ENCODE results near the gene SSTR3. TPM values are rescaled to one million over a fixed set of nuclear protein-coding genes. Genes with fewer than 3 reads are reported as not detected.

Gene SSTR3
- total and polyA plus RNA-seq, 10 of the 15 experiments (the other 5 are each of a cell fraction or from before 2014, with no cell fraction given), result 0.03 to 4.5 (median 2.4) TPM

- TF ChIP-seq ZBTB4 (CRISPR knock-in tag; IDR thresholded peaks at IDR 0.05) (no peak), MEF2B (IDR thresholded peaks at IDR 0.05; ENCODE audit: partially characterized antibody, poor library complexity, severe bottlenecking) (no peak), BCL3 (IDR thresholded peaks at IDR 0.05; ENCODE audit: borderline replicate concordance, insufficient read depth, low read depth, low read length, poor library complexity, severe bottlenecking) (no peak), POLR2AphosphoS5 (IDR thresholded peaks at IDR 0.05; ENCODE audit: low read length) (no peak), ZBTB33 (IDR thresholded peaks at IDR 0.05) (no peak), ZNF384 (IDR thresholded peaks at IDR 0.05; ENCODE audit: borderline replicate concordance, low read depth, low read length) (no peak), NBN (IDR thresholded peaks at IDR 0.05) (peak; percentile 51; the same call in 1 of the 2 replicates), GABPA (IDR thresholded peaks at IDR 0.05; ENCODE audit: low read depth) (no peak), CHD1 (IDR thresholded peaks at IDR 0.05; ENCODE audit: low read depth, low read length) (no peak), MXI1 (IDR thresholded peaks at IDR 0.05; ENCODE audit: low read depth, low read length) (no peak)
- TF ChIP-seq, protein P1, sequence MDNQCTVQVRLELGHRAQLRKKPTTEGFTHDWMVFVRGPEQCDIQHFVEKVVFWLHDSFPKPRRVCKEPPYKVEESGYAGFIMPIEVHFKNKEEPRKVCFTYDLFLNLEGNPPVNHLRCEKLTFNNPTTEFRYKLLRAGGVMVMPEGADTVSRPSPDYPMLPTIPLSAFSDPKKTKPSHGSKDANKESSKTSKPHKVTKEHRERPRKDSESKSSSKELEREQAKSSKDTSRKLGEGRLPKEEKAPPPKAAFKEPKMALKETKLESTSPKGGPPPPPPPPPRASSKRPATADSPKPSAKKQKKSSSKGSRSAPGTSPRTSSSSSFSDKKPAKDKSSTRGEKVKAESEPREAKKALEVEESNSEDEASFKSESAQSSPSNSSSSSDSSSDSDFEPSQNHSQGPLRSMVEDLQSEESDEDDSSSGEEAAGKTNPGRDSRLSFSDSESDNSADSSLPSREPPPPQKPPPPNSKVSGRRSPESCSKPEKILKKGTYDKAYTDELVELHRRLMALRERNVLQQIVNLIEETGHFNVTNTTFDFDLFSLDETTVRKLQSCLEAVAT (IDR thresholded peaks at IDR 0.05), result no peak
- TF ChIP-seq, protein P2, sequence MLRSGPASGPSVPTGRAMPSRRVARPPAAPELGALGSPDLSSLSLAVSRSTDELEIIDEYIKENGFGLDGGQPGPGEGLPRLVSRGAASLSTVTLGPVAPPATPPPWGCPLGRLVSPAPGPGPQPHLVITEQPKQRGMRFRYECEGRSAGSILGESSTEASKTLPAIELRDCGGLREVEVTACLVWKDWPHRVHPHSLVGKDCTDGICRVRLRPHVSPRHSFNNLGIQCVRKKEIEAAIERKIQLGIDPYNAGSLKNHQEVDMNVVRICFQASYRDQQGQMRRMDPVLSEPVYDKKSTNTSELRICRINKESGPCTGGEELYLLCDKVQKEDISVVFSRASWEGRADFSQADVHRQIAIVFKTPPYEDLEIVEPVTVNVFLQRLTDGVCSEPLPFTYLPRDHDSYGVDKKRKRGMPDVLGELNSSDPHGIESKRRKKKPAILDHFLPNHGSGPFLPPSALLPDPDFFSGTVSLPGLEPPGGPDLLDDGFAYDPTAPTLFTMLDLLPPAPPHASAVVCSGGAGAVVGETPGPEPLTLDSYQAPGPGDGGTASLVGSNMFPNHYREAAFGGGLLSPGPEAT (IDR thresholded peaks at IDR 0.05; ENCODE audit: low read depth), result no peak
- TF ChIP-seq, protein P3, sequence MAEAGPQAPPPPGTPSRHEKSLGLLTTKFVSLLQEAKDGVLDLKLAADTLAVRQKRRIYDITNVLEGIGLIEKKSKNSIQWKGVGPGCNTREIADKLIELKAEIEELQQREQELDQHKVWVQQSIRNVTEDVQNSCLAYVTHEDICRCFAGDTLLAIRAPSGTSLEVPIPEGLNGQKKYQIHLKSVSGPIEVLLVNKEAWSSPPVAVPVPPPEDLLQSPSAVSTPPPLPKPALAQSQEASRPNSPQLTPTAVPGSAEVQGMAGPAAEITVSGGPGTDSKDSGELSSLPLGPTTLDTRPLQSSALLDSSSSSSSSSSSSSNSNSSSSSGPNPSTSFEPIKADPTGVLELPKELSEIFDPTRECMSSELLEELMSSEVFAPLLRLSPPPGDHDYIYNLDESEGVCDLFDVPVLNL (IDR thresholded peaks at IDR 0.05; ENCODE audit: low read depth, low read length), result no peak
- TF ChIP-seq, protein P4, sequence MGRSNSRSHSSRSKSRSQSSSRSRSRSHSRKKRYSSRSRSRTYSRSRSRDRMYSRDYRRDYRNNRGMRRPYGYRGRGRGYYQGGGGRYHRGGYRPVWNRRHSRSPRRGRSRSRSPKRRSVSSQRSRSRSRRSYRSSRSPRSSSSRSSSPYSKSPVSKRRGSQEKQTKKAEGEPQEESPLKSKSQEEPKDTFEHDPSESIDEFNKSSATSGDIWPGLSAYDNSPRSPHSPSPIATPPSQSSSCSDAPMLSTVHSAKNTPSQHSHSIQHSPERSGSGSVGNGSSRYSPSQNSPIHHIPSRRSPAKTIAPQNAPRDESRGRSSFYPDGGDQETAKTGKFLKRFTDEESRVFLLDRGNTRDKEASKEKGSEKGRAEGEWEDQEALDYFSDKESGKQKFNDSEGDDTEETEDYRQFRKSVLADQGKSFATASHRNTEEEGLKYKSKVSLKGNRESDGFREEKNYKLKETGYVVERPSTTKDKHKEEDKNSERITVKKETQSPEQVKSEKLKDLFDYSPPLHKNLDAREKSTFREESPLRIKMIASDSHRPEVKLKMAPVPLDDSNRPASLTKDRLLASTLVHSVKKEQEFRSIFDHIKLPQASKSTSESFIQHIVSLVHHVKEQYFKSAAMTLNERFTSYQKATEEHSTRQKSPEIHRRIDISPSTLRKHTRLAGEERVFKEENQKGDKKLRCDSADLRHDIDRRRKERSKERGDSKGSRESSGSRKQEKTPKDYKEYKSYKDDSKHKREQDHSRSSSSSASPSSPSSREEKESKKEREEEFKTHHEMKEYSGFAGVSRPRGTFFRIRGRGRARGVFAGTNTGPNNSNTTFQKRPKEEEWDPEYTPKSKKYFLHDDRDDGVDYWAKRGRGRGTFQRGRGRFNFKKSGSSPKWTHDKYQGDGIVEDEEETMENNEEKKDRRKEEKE (IDR thresholded peaks at IDR 0.05), result no peak
Observed at GRCh38 chr22:37222440-37222971, 10.2 kb upstream of the SSTR3 start (continued).

Data from GM12878 (cell line).